Mesenchymal stem cell (in vitro differentiated cells and primary cell): ENCODE measurements around the gene HIVEP2.

Experiments
- DNase-seq: peaks from one replicate; pipeline ENCODE4 v3.0.0-alpha.2; 2013
- H2AFZ ChIP-seq: one replicate; pipeline ENCODE4 v1.6.1; 2013; ENCODE audit warnings: low read depth, mild to moderate bottlenecking, control low read depth, inconsistent platforms, low read length, moderate library complexity
- H2AK5ac ChIP-seq: 2 replicates; pipeline ENCODE4 v1.6.1; 2013; ENCODE audit warnings: low read length, moderate library complexity, mild to moderate bottlenecking, inconsistent platforms; ENCODE audit not compliant: severe bottlenecking
- H2BK120ac ChIP-seq: one replicate; pipeline ENCODE4 v1.6.1; 2013; ENCODE audit warnings: low read depth, mild to moderate bottlenecking, inconsistent platforms, low read length, moderate library complexity
- H2BK12ac ChIP-seq, 2 experiments: one replicate each; pipeline ENCODE4 v1.6.1; 2013; ENCODE audit warnings: inconsistent platforms in 2 of 2, low read length in 2 of 2, mild to moderate bottlenecking in 2 of 2, moderate library complexity in 2 of 2, control low read depth in 1 of 2
- H2BK15ac ChIP-seq: one replicate; pipeline ENCODE4 v1.6.1; 2013; ENCODE audit warnings: mild to moderate bottlenecking, low read depth, inconsistent platforms; ENCODE audit not compliant: poor library complexity, severe bottlenecking
- H2BK5ac ChIP-seq: 2 replicates; pipeline ENCODE4 v1.6.1; 2013; ENCODE audit warnings: low read depth, mild to moderate bottlenecking, low read length, control low read depth, inconsistent platforms; ENCODE audit not compliant: poor library complexity, severe bottlenecking
- H3K14ac ChIP-seq, 2 experiments: one replicate each; pipeline ENCODE4 v1.6.1; 2013; ENCODE audit warnings: inconsistent platforms in 2 of 2, low read length in 2 of 2, control low read depth in 1 of 2, mild to moderate bottlenecking in 1 of 2, moderate library complexity in 1 of 2
- H3K18ac ChIP-seq, 2 experiments: one replicate each; pipeline ENCODE4 v1.6.1; 2013; ENCODE audit warnings: inconsistent platforms in 2 of 2, low read length in 2 of 2, control low read depth in 1 of 2, low read depth in 1 of 2, mild to moderate bottlenecking in 1 of 2
- H3K23ac ChIP-seq, 2 experiments: one replicate each; pipeline ENCODE4 v1.6.1; 2013; ENCODE audit warnings: inconsistent platforms in 2 of 2, low read length in 2 of 2, mild to moderate bottlenecking in 2 of 2, moderate library complexity in 2 of 2, control low read depth in 1 of 2
- H3K27ac ChIP-seq: 2 replicates; pipeline ENCODE4 v1.5.1; 2013; ENCODE audit warnings: mild to moderate bottlenecking, moderate library complexity, low read length, control low read depth, inconsistent platforms; ENCODE audit not compliant: poor library complexity, severe bottlenecking
- H3K27me3 ChIP-seq, 2 experiments: 2 replicates each; pipeline versions ENCODE4 v1.6.1 to v1.7.0; 2013; ENCODE audit warnings: low read length in 2 of 2, mild to moderate bottlenecking in 2 of 2, moderate library complexity in 2 of 2, control low read depth in 1 of 2, inconsistent platforms in 1 of 2; ENCODE audit not compliant: control insufficient read depth in 1 of 2, insufficient read depth in 1 of 2
- H3K36me3 ChIP-seq, 2 experiments: 2 replicates each; pipeline versions ENCODE4 v1.6.1 to v1.7.0; 2013; ENCODE audit warnings: low read length in 2 of 2, control low read depth in 1 of 2, inconsistent platforms in 1 of 2, low read depth in 1 of 2, mild to moderate bottlenecking in 1 of 2; ENCODE audit not compliant: insufficient read depth in 2 of 2, control insufficient read depth in 1 of 2
- H3K4ac ChIP-seq, 2 experiments: one replicate each; pipeline ENCODE4 v1.6.1; 2013; ENCODE audit warnings: inconsistent platforms in 2 of 2, low read length in 2 of 2, mild to moderate bottlenecking in 2 of 2, moderate library complexity in 2 of 2, control low read depth in 1 of 2, low read depth in 1 of 2
- H3K4me1 ChIP-seq: 2 replicates; pipeline ENCODE4 v1.6.1; 2013; ENCODE audit warnings: low read depth, low read length, control low read depth; ENCODE audit not compliant: control insufficient read depth, insufficient read depth
- H3K4me2 ChIP-seq: 2 replicates; pipeline ENCODE4 v1.6.1; 2013; ENCODE audit warnings: low read length, mild to moderate bottlenecking, inconsistent platforms; ENCODE audit not compliant: poor library complexity, severe bottlenecking
- H3K4me3 ChIP-seq, 2 experiments: 2 replicates each; pipeline versions ENCODE4 v1.5.1 to v1.7.0; 2013; ENCODE audit warnings: low read length in 2 of 2, mild to moderate bottlenecking in 2 of 2, control low read depth in 1 of 2, low read depth in 1 of 2; ENCODE audit not compliant: insufficient read depth in 1 of 2
- H3K79me1 ChIP-seq: replicated peaks from 2 replicates; pipeline ENCODE4 v1.6.1; 2013; ENCODE audit warnings: mild to moderate bottlenecking, control low read depth, low read length, inconsistent platforms; ENCODE audit not compliant: poor library complexity, severe bottlenecking
- H3K9ac ChIP-seq: 2 replicates; pipeline ENCODE4 v1.7.0; 2013; ENCODE audit warnings: mild to moderate bottlenecking, low read length, moderate library complexity
- H3K9me3 ChIP-seq: 2 replicates; pipeline ENCODE4 v1.7.0; 2013; ENCODE audit warnings: mild to moderate bottlenecking, low read length; ENCODE audit not compliant: control insufficient read depth
- H4K8ac ChIP-seq: one replicate; pipeline ENCODE4 v1.6.1; 2013; ENCODE audit warnings: inconsistent platforms, mild to moderate bottlenecking, low read length, moderate library complexity
- H4K91ac ChIP-seq: one replicate; pipeline ENCODE4 v1.6.1; 2013; ENCODE audit warnings: mild to moderate bottlenecking, low read length, inconsistent platforms
- WGBS: methylation state at CpG from one replicate; pipeline ENCODE4 v1.1.7; 2013; ENCODE audit warnings: mixed read lengths; 5-methylcytosine and 5-hydroxymethylcytosine counted together

HIVEP2 gene

GRCh38 chr6:142786476-142786875 is 158.5 kb downstream of the HIVEP2 start:
- H2AFZ ChIP-seq = no peak overlapping the region
- H3K4me3 ChIP-seq = no peak overlapping the region
- H3K4me2 ChIP-seq = no peak overlapping the region
- H3K36me3 ChIP-seq = no peaks in the 10 kb centered on the region
- no peaks in the 10 kb centered on the region for H3K27me3 ChIP-seq
- no peak overlapping the region for H2AK5ac ChIP-seq
- peaks cover 1% of the 10 kb centered on the region for H3K79me1 ChIP-seq
- no peak overlapping the region for H4K91ac ChIP-seq
- H3K9me3 ChIP-seq = no peaks in the 10 kb centered on the region
- H2BK12ac ChIP-seq = no peak overlapping the region
- no peak overlapping the region for H2BK120ac ChIP-seq
- H3K4ac ChIP-seq = no peak overlapping the region
- no peak overlapping the region for H2BK5ac ChIP-seq
- no peak overlapping the region for H2BK15ac ChIP-seq
- H4K8ac ChIP-seq = no peak overlapping the region
- H3K27ac ChIP-seq = no peak overlapping the region
- H3K14ac ChIP-seq = no peak overlapping the region
- no peaks in the 10 kb centered on the region for H3K4me1 ChIP-seq
- no peak overlapping the region for H3K18ac ChIP-seq
- H3K23ac ChIP-seq = no peak overlapping the region
- no peak for DNase-seq
- H3K9ac ChIP-seq = peak overlapping the region; percentile 12

DNA sequence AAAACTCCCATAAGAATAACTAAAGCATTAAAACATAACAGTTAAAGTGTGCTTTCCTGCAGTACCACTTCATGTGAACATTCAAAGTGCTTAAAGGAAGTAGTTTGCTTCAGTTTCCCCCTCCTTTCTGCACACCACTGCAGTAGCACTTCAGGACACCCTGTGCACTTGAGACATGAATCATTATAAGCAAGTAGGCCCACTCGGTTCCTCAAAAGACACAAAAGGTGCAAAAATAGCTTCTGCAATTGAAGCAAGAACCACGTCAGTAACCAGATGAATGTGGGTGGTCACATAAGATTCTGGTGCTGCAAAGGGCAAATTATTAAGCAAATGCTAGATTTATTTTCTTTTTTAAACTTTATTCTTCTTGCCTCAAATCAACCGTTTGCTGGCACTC is 160.6 kb downstream of the HIVEP2 start:
- H2BK120ac ChIP-seq = no peak overlapping the region
- no peak overlapping the region for H2BK15ac ChIP-seq
- H3K23ac ChIP-seq = no peak overlapping the region
- H4K8ac ChIP-seq = no peak overlapping the region
- H3K79me1 ChIP-seq = peaks cover 1% of the 10 kb centered on the region
- no peak overlapping the region for H2BK12ac ChIP-seq
- H4K91ac ChIP-seq = no peak overlapping the region
- 17% methylated on average over 1 of the region's 3 CpGs for WGBS
- H2BK5ac ChIP-seq = no peak overlapping the region
- H3K4me3 ChIP-seq = no peak overlapping the region
- no peaks in the 10 kb centered on the region for H3K9me3 ChIP-seq
- H3K18ac ChIP-seq = no peak overlapping the region
- DNase-seq = no peak
- no peak overlapping the region for H3K27ac ChIP-seq
- H3K4me1 ChIP-seq = no peaks in the 10 kb centered on the region
- no peak overlapping the region for H3K9ac ChIP-seq
- H3K4me2 ChIP-seq = no peak overlapping the region
- no peak overlapping the region for H3K14ac ChIP-seq
- H3K4ac ChIP-seq = no peak overlapping the region
- peaks cover 0 to under 1% of the 10 kb centered on the region in 2 experiments for H3K36me3 ChIP-seq
- H3K27me3 ChIP-seq = no peaks in the 10 kb centered on the region
- H2AK5ac ChIP-seq = no peak overlapping the region
- H2AFZ ChIP-seq = no peak overlapping the region

DNA sequence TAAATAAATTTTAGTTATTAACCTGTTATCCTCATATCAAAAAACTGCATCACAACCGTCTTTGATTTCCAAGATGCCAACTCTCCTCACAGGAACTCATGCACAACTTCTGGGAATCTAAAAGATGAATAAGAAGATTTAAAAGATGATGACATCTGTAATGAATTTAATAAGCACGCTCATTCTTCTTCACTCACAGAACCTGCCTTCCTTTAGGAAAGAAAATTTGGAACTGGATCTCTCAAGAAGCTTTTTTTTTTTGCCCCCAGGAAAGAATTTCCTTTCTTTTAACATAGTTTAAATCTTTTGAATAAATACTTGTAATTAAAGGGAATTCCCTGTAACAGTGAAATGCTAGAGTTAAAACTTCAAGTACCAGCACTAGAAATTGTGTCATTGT is 161.5 kb downstream of the HIVEP2 start:
- Histone ChIP-seq H3K36me3 (peaks cover 0 to 6% of the 10 kb centered on the region in 2 experiments), H4K8ac (no peak overlapping the region), H3K4me3 (no peak overlapping the region), H2BK12ac (no peak overlapping the region), H3K14ac (no peak overlapping the region), H2BK15ac (no peak overlapping the region), H3K4me1 (no peaks in the 10 kb centered on the region), H2BK5ac (no peak overlapping the region), H2AK5ac (no peak overlapping the region), H3K9ac (peak overlapping the region; percentile 41), H3K4ac (no peak overlapping the region), H3K79me1 (peaks cover 1% of the 10 kb centered on the region), H2AFZ (no peak overlapping the region), H3K27me3 (no peaks in the 10 kb centered on the region), H3K27ac (no peak overlapping the region), H3K23ac (no peak overlapping the region), H3K18ac (no peak overlapping the region), H3K4me2 (no peak overlapping the region), H4K91ac (no peak overlapping the region), H3K9me3 (no peaks in the 10 kb centered on the region), H2BK120ac (no peak overlapping the region)
- no CpG with 5 or more reads among the region's 2 CpGs for WGBS
- no peak for DNase-seq

GRCh38 chr6:142781129-142781528 is 163.8 kb downstream of the HIVEP2 start:
- no peak overlapping the region for H2AK5ac ChIP-seq
- H3K27ac ChIP-seq = no peak overlapping the region
- no peak for DNase-seq
- H4K8ac ChIP-seq = no peak overlapping the region
- no peaks in the 10 kb centered on the region for H3K9me3 ChIP-seq
- no peak overlapping the region for H3K14ac ChIP-seq
- no peak overlapping the region for H2BK15ac ChIP-seq
- H3K36me3 ChIP-seq = peaks cover 0 to 10% of the 10 kb centered on the region in 2 experiments
- H3K4ac ChIP-seq = no peak overlapping the region
- no peaks in the 10 kb centered on the region for H3K4me1 ChIP-seq
- no peak overlapping the region for H3K4me3 ChIP-seq
- no peak overlapping the region for H3K4me2 ChIP-seq
- H2AFZ ChIP-seq = no peak overlapping the region
- 100% methylated on average over 3 of the region's 3 CpGs for WGBS
- H2BK120ac ChIP-seq = no peak overlapping the region
- no peak overlapping the region for H2BK5ac ChIP-seq
- H2BK12ac ChIP-seq = no peak overlapping the region
- peak overlapping the region; percentile 62 for H3K9ac ChIP-seq
- H3K23ac ChIP-seq = no peak overlapping the region
- H3K79me1 ChIP-seq = peaks cover 1% of the 10 kb centered on the region
- no peak overlapping the region for H4K91ac ChIP-seq
- no peaks in the 10 kb centered on the region for H3K27me3 ChIP-seq
- H3K18ac ChIP-seq = no peak overlapping the region
